Glutamatergic neuron (in vitro differentiated cells): ENCODE measurements around the gene CAPN5. TPM values are rescaled to one million over a fixed set of nuclear protein-coding genes. Genes with fewer than 3 reads are reported as not detected.

Experiments used
- DNase-seq: peaks from one replicate; pipeline ENCODE4 v3.0.0; 2022
- H3K27ac Mint-ChIP-seq: one replicate; pipeline ENCODE4 v1.8.0; 2020; ENCODE audit warnings: mild to moderate bottlenecking, mixed read lengths, inconsistent platforms; ENCODE audit not compliant: unreplicated experiment
- H3K27me3 Mint-ChIP-seq: one replicate; pipeline ENCODE4 v1.8.0; 2020; ENCODE audit warnings: mild to moderate bottlenecking, moderate library complexity, mixed read lengths, inconsistent platforms; ENCODE audit not compliant: unreplicated experiment
- H3K36me3 Mint-ChIP-seq: one replicate; pipeline ENCODE4 v1.8.0; 2020; ENCODE audit warnings: mild to moderate bottlenecking, mixed read lengths, inconsistent platforms; ENCODE audit not compliant: unreplicated experiment
- H3K4me1 Mint-ChIP-seq: one replicate; pipeline ENCODE4 v1.8.0; 2020; ENCODE audit warnings: mild to moderate bottlenecking, low read depth, mixed read lengths, inconsistent platforms; ENCODE audit not compliant: unreplicated experiment
- H3K4me3 Mint-ChIP-seq: one replicate; pipeline ENCODE4 v1.8.0; 2020; ENCODE audit warnings: mild to moderate bottlenecking, mixed read lengths, inconsistent platforms; ENCODE audit not compliant: unreplicated experiment
- H3K9me3 Mint-ChIP-seq: one replicate; pipeline ENCODE4 v1.8.0; 2020; ENCODE audit warnings: mild to moderate bottlenecking, moderate library complexity, mixed read lengths, inconsistent platforms; ENCODE audit not compliant: unreplicated experiment
- CTCF ChIP-seq: fragments of 200-600 bp; sonication (generic); IDR thresholded peaks from one replicate; pipeline ENCODE4 v1.5.0; 2021; ENCODE audit not compliant: partially characterized antibody, unreplicated experiment
- total RNA-seq: library from RNA; stranded (reverse); fragmentation: NEBNext Ultra II Directional; extraction: Animal tissue kit (Norgen Biotek cat#: 25700); gene quantifications from one replicate; pipeline ENCODE4 v1.2.1, GENCODE V29; 2021; ENCODE audit not compliant: unreplicated experiment

Gene CAPN5
- total RNA-seq, 1 donor from 2014 or later, result 45.0 TPM

- Mint-ChIP-seq H3K4me3 (no peak overlapping the region), H3K27ac (no peak overlapping the region), H3K9me3 (peaks cover 8% of the 10 kb centered on the region), H3K27me3 (peaks cover 8% of the 10 kb centered on the region), H3K36me3 (no peaks in the 10 kb centered on the region), H3K4me1 (peaks cover 34% of the 10 kb centered on the region)
- TF ChIP-seq CTCF, result no peak
- no peak for DNase-seq
Measured at GRCh38 chr11:77144196-77144856, 77.6 kb downstream of the CAPN5 start.

GRCh38 chr11:77144857-77145428, 78.2 kb downstream of the CAPN5 start:
- Mint-ChIP-seq H3K4me1 (peaks cover 30% of the 10 kb centered on the region), H3K27me3 (peaks cover 8% of the 10 kb centered on the region), H3K27ac (no peak overlapping the region), H3K9me3 (peaks cover 8% of the 10 kb centered on the region), H3K36me3 (no peaks in the 10 kb centered on the region), H3K4me3 (no peak overlapping the region)
- no peak for TF ChIP-seq CTCF
- no peak for DNase-seq

- H3K27me3 Mint-ChIP-seq, result peaks cover 8% of the 10 kb centered on the region
- peaks cover 30% of the 10 kb centered on the region for H3K4me1 Mint-ChIP-seq
- no peaks in the 10 kb centered on the region for H3K36me3 Mint-ChIP-seq
- peaks cover 8% of the 10 kb centered on the region for H3K9me3 Mint-ChIP-seq
- DNase-seq, result no peak
- no peak for TF ChIP-seq CTCF
- H3K4me3 Mint-ChIP-seq, result no peak overlapping the region
- H3K27ac Mint-ChIP-seq, result peak overlapping the region; percentile 78
Measured at GRCh38 chr11:77146261-77147035, 79.7 kb downstream of the CAPN5 start.

GRCh38 chr11:77147036-77147315, 80.2 kb downstream of the CAPN5 start:
- H3K4me1 Mint-ChIP-seq, result peaks cover 31% of the 10 kb centered on the region
- H3K36me3 Mint-ChIP-seq, result no peaks in the 10 kb centered on the region
- peaks cover 8% of the 10 kb centered on the region for H3K27me3 Mint-ChIP-seq
- TF ChIP-seq CTCF, result no peak
- H3K9me3 Mint-ChIP-seq, result peaks cover 6% of the 10 kb centered on the region
- peak overlapping the region; percentile 54 for H3K27ac Mint-ChIP-seq
- peak overlapping the region; percentile 47 for H3K4me3 Mint-ChIP-seq
- no peak for DNase-seq
